ENCODE data around the gene OR2B6. TPM values are rescaled to one million over a fixed set of nuclear protein-coding genes. Genes with fewer than 3 reads are reported as not detected.

The OR2B6 gene
- total RNA-seq, 4 donors from 2014 or later, result not detected

DNA sequence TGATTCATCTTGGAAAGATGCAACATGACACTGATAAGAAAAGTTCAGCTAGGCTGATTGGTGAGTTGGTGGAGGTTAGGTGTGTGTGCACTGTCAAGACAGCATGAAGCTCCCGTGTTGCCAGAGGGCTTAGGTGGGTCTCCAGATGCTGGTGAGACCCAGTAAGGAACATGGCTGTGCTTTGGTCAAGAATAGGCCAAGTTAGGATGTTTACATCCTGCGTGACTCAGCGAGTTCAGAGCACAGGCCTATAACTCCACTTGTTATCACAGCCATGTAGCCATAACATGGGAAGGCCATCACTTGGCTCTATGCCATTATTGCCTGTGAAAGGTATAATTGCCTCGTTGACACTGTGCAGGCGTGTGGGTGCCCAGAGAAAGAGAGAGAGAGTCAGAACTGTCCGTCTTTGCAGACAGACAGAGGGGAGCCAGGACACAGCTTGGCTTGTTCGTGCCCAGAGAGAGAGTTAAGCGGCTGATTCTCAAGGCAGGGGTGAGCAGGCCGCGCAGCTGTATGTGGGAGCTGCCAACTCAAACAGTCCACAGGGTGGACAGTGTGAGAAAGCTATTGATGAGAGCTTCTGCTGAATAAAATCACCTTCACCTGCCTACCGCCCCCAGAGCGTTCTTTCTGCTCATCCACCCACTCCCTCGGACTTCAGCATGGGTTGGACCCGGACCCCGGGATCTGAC lies 43.5 kb downstream of the OR2B6 start:
- H3K4me1 ChIP-seq, result no peaks in the 10 kb centered on the region
- TF ChIP-seq POLR2A (IDR thresholded peaks at IDR 0.05) (no peak), CTCF (IDR thresholded peaks at IDR 0.05) (no peak)
- H3K4me3 ChIP-seq, result no peak overlapping the region
- H3K27me3 ChIP-seq, result no peaks in the 10 kb centered on the region
- no peaks in the 10 kb centered on the region for H3K36me3 ChIP-seq
- no peaks in the 10 kb centered on the region for H3K9me3 ChIP-seq
- intact Hi-C loops (cut with DNase I; ENCODE audit: low total_unique reads), result no loop called here
- H3K27ac ChIP-seq, result no peak overlapping the region
- DNase-seq, result no peak

DNA sequence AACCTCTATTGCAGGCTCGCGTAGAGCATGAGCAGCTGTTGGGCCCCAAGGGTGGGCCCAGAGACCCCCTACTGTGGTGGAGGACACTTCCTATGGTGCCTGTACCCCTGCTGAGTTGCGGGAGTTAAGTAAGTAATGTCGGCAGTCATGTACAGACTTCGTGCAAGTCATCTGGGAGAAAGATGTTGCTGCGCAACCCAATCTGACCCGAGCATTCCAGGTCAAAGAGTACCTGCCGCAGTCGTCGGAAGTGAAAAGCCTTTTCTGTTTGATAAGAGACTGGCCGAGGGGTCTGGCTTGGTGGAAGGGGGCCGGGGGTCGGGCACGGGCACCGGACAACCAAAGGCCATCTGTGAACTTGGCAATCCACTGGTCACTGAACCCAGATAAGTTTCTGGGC lies 44.3 kb downstream of the OR2B6 start:
- TF ChIP-seq POLR2A (IDR thresholded peaks at IDR 0.05) (no peak), CTCF (IDR thresholded peaks at IDR 0.05) (no peak)
- intact Hi-C loops (cut with DNase I; ENCODE audit: low total_unique reads), result no loop called here
- no peaks in the 10 kb centered on the region for H3K36me3 ChIP-seq
- no peaks in the 10 kb centered on the region for H3K4me1 ChIP-seq
- no peak for DNase-seq
- no peak overlapping the region for H3K4me3 ChIP-seq
- H3K27me3 ChIP-seq, result no peaks in the 10 kb centered on the region
- no peaks in the 10 kb centered on the region for H3K9me3 ChIP-seq
- H3K27ac ChIP-seq, result no peak overlapping the region

- Histone ChIP-seq H3K36me3 (no peaks in the 10 kb centered on the region), H3K4me3 (no peak overlapping the region), H3K27ac (no peak overlapping the region), H3K9me3 (no peaks in the 10 kb centered on the region), H3K4me1 (no peaks in the 10 kb centered on the region), H3K27me3 (no peaks in the 10 kb centered on the region)
- intact Hi-C loops (cut with DNase I; ENCODE audit: low total_unique reads), result no loop called here
- no peak for TF ChIP-seq CTCF (IDR thresholded peaks at IDR 0.05)
- TF ChIP-seq POLR2A (IDR thresholded peaks at IDR 0.05), result no peak
- no peak for DNase-seq
Measured at GRCh38 chr6:28001751-28002150, 44.7 kb downstream of the OR2B6 start.

- Histone ChIP-seq H3K27ac (no peak overlapping the region), H3K4me3 (no peak overlapping the region), H3K9me3 (no peaks in the 10 kb centered on the region), H3K4me1 (no peaks in the 10 kb centered on the region), H3K36me3 (no peaks in the 10 kb centered on the region), H3K27me3 (no peaks in the 10 kb centered on the region)
- intact Hi-C loops (cut with DNase I; ENCODE audit: low total_unique reads), result no loop called here
- no peak for DNase-seq
- TF ChIP-seq POLR2A (IDR thresholded peaks at IDR 0.05) (no peak), CTCF (IDR thresholded peaks at IDR 0.05) (no peak)
Measured at GRCh38 chr6:28002161-28002560, 45.1 kb downstream of the OR2B6 start.

DNA sequence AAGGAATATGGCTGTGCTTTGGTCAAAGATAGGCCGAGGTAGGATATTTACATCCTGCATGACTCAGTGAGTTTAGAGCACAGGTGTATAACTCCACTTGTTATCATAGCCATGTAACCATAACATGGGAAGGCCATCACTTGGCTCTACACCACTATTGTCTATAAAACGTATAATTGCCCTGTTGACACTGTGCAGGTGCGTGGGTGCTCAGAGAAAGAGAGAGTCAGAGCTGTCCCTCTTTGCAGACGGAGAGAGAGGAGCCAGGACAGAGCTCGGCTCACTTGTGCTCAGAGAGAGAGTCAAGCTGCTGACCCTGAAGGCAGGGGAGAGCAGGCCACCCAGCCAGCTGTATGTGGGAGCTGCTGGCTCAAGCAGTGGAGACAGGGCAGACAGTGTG lies 46.0 kb downstream of the OR2B6 start:
- H3K4me1 ChIP-seq, result no peaks in the 10 kb centered on the region
- TF ChIP-seq CTCF (IDR thresholded peaks at IDR 0.05), result no peak
- TF ChIP-seq POLR2A (IDR thresholded peaks at IDR 0.05), result no peak
- intact Hi-C loops (cut with DNase I; ENCODE audit: low total_unique reads), result no loop called here
- H3K4me3 ChIP-seq, result no peak overlapping the region
- no peaks in the 10 kb centered on the region for H3K36me3 ChIP-seq
- H3K27me3 ChIP-seq, result no peaks in the 10 kb centered on the region
- no peaks in the 10 kb centered on the region for H3K9me3 ChIP-seq
- no peak for DNase-seq
- no peak overlapping the region for H3K27ac ChIP-seq
